Testis (tissue), 2 donors: ENCODE results near the gene ANXA4.

Experiments
- POLR2A ChIP-seq: fragments of 450-650 bp; IDR thresholded peaks from one replicate; pipeline ENCODE4 v1.6.1; 2017; ENCODE audit warnings: antibody characterized with exemption, mild to moderate bottlenecking, moderate library complexity
- TF ChIP-seq, protein P1 (sequence below), 3 experiments: fragments of 450-650 bp in 2 of 3; fragments of 200-600 bp in 1 of 3; sonication (generic) in 1 of 3; IDR thresholded peaks; one replicate each; pipeline ENCODE4 v1.5.1; 2016 to 2019; ENCODE audit warnings: antibody characterized with exemption in 3 of 3, mild to moderate bottlenecking in 2 of 3, moderate library complexity in 1 of 3

DNA sequence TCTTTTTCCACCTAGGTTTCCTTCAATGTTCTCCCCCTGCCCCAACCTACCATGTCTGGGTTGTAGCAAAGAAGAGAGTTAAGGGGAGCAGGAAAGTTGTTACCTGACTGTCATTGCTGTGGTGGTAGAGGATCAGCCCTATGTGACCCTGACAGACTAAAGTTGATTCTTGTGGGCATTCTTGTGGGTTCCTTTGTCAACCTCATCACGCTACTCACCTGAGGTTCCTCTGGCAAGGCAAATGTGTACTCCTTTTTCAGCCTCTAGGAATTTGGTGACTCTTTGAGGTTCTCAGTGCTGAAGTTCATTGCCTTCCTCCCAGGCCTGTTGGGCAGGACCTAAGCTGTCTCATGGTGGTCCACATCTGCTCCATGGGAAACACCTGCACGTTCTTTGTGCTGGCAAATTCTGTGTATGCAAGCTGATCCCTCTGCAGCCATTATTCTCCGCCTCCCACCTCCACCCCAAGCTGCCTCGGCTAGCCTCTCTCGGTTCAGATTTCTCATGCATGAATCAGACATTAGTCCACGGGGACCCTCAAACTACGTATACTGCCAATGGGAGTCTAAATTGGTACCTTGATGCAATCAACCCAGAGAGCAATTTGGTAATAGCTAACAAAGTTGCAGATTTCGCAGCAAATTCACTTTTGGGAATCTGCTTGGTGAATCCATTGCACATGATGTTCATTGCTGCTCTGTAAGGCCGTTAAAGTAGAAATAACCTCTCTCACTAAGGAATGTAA, 86.0 kb downstream of the ANXA4 start:
- TF ChIP-seq, protein P1, sequence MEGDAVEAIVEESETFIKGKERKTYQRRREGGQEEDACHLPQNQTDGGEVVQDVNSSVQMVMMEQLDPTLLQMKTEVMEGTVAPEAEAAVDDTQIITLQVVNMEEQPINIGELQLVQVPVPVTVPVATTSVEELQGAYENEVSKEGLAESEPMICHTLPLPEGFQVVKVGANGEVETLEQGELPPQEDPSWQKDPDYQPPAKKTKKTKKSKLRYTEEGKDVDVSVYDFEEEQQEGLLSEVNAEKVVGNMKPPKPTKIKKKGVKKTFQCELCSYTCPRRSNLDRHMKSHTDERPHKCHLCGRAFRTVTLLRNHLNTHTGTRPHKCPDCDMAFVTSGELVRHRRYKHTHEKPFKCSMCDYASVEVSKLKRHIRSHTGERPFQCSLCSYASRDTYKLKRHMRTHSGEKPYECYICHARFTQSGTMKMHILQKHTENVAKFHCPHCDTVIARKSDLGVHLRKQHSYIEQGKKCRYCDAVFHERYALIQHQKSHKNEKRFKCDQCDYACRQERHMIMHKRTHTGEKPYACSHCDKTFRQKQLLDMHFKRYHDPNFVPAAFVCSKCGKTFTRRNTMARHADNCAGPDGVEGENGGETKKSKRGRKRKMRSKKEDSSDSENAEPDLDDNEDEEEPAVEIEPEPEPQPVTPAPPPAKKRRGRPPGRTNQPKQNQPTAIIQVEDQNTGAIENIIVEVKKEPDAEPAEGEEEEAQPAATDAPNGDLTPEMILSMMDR (IDR thresholded peaks at IDR 0.05) = no peak
- no peak for TF ChIP-seq POLR2A
